HG02588 (cell line): ENCODE measurements around the gene ATF3.
"Not testable (repeated sequence)": the region's sequence is repeated elsewhere in the genome, so short reads cannot be mapped to it uniquely, and the experiment has no call there.

ENCODE experiments used
- ATAC-seq: cut with Tn5 transposase; IDR thresholded peaks from one replicate; pipeline ENCODE4 v1.9.1; 2021; ENCODE audit warnings: mild to moderate bottlenecking, moderate library complexity; ENCODE audit not compliant: unreplicated experiment

ATF3 gene

GRCh38 chr1:212649020-212649419 lies 40.5 kb downstream of the ATF3 start:
- ATAC-seq, result no peak

- ATAC-seq, result no peak
Observed at GRCh38 chr1:212650228-212650627, 41.7 kb downstream of the ATF3 start.

GRCh38 chr1:212651521-212651920 lies 43.0 kb downstream of the ATF3 start:
- no peak for ATAC-seq

GRCh38 chr1:212651977-212652376 lies 43.4 kb downstream of the ATF3 start:
- ATAC-seq, result no peak

GRCh38 chr1:212652609-212653008 lies 44.0 kb downstream of the ATF3 start:
- no peak for ATAC-seq

GRCh38 chr1:212655668-212656440 lies 47.3 kb downstream of the ATF3 start:
- no peak for ATAC-seq

GRCh38 chr1:212656730-212657129 lies 48.2 kb downstream of the ATF3 start:
- ATAC-seq, result no peak

- not testable (repeated sequence) for ATAC-seq
Observed at GRCh38 chr1:212658250-212658649, 49.7 kb downstream of the ATF3 start.

GRCh38 chr1:212664409-212665199 lies 56.0 kb downstream of the ATF3 start:
- ATAC-seq, result peak; percentile 4

- ATAC-seq, result peak; percentile 90
Observed at GRCh38 chr1:212665241-212666115, 56.9 kb downstream of the ATF3 start.

- ATAC-seq, result no peak
Observed at GRCh38 chr1:212666116-212666775, 57.7 kb downstream of the ATF3 start.

- ATAC-seq, result no peak
Observed at GRCh38 chr1:212667223-212668139, 58.9 kb downstream of the ATF3 start.

GRCh38 chr1:212668477-212668876 lies 59.9 kb downstream of the ATF3 start:
- ATAC-seq, result no peak

- ATAC-seq, result no peak
Observed at GRCh38 chr1:212669102-212669501, 60.5 kb downstream of the ATF3 start.

GRCh38 chr1:212669600-212669999 lies 61.0 kb downstream of the ATF3 start:
- ATAC-seq, result no peak

- no peak for ATAC-seq
Observed at GRCh38 chr1:212670301-212670700, 61.7 kb downstream of the ATF3 start.
